NCI-H2171 treated with DMSO at 0.1 percent for 48 hours (cell line): Measurements from ENCODE around the gene MSS51.

Experiments used
- DNase-seq: peaks from one replicate; lab custom pipeline; 2025; lab: John Stamatoyannopoulos, UW

Gene MSS51

GRCh38 chr10:73433538-73433867, at the start of gene MSS51:
TSS of gene MSS51 (minus strand) at chr10:73433561. CDS start at chr10:73428284, 5,277 bp downstream.
- DNase-seq, result no peak

DNA sequence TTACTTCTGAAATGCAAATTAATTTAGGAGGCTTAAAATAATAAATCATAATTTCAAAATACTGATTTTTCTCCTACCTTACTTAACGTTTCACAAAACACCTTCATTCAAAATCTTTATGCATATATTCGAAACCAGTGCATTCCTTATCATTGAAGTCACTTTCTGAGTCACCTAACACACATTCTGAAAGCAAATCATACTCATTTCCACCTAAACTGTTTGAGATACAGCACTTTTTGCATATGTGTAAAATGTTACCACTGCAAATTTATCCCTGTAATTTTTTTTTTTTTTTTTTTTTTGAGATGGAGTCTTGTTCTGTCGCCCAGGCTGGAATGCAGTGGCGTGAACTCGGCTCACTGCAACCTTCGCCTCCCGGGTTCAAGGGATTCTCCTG, 46.8 kb upstream of the MSS51 start:
- no peak for DNase-seq

GRCh38 chr10:73478636-73479035, 45.3 kb upstream of the MSS51 start:
- no peak for DNase-seq

DNA sequence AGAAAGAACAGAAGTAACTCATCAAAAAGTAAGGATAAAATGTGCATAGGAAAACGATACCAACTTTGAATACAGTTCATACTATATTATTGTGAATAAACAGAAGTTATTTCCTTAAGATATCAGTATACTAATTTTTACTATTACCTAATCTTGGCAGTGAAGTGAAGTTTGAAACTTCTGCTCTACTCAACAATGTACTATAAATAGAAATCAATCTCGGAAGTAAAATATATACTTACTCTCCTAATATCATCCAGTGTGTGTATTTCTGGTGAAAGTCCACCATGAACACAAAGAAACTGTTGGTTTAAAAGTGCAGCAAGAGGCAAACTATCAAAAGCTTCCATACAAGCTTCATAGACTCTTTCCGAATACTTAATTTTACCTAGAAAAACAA, 37.9 kb upstream of the MSS51 start:
- no peak for DNase-seq

GRCh38 chr10:73469579-73469978, 36.2 kb upstream of the MSS51 start:
- DNase-seq, result no peak

DNA sequence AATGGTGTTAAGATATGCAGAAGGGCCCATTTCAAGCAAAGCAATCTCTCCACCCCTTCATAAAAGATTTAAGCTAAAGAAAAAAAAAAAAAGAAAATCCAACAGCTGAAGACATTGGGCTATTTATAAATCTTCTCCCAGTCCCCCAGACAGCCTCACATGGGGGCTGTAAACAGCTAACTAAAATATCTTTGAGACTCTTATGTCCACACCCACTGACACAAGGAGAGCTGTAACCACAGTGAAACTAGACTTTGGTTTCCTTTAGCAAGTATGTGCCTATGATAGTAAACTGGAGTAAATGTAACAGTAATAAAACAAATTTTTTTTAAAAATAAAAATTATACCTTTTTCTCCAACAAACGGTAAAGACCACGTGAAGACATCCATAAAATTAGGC, 33.8 kb upstream of the MSS51 start:
- DNase-seq, result no peak

GRCh38 chr10:73465978-73466726, 32.8 kb upstream of the MSS51 start:
- DNase-seq, result no peak

- DNase-seq, result no peak
Observed at GRCh38 chr10:73460897-73461296, 27.5 kb upstream of the MSS51 start.

DNA sequence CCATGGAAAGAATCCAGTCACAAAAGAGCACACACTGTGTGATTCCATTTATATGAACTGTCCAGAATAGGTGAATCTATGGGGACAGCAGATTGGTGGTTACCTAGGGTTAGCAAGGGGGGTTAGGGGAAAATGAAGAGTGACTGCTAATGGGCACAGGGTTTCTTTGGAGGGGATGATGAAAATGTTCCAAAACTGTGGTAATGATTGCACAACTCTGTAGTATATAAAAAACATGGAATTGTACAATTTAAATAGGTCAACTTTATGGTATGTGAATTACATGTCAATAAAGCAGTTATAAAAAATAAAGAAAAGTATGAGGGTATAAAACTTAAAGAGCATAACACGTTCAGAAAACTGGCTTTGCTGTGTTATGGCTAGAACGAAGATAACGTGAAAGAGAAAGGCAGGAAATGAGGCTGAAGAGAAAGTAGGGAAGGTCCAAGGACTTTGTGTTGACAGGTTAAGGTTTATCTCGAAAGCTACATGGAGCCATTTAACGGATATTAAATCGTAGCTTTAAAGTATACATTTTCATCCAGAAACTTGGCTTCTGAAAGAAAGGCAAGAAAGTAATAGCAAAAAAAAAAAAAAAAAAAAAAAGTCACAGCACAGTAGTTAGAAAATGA, 26.4 kb upstream of the MSS51 start:
- DNase-seq, result no peak

DNA sequence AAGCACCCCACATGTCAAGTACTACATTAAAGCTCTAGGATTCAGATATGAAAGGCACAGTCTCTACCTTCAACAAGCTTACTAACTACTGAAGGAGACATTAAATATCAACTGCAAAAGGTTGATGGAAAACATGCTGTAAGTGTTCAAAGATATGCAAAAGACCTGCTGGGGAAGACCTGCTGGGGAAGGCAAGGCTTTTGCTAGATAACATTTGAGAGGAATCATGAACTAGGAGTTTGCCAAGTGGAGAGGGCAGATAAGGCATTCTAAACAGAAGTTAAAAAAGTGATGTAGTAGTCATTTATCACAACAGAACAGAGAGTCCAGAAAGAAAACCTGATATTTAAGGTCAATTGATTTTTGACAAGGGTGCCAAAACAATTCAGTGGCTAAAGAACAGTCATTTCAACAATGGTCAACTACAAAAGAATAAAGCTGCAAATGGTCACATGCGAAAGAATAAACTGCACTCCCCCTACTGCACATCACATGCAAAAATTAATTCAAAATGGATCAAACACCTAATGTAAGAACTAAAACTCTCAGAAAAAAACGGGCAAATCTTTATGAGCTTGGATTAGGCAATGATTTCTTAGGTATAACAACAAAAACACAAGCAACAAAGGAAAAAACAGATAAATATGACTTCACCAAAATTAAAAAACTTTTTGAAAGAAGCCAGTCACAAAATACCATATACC, 23.0 kb upstream of the MSS51 start:
- DNase-seq, result no peak

- no peak for DNase-seq
Observed at GRCh38 chr10:73449113-73449512, 15.8 kb upstream of the MSS51 start.

- no peak for DNase-seq
Observed at GRCh38 chr10:73448384-73448783, 15.0 kb upstream of the MSS51 start.

DNA sequence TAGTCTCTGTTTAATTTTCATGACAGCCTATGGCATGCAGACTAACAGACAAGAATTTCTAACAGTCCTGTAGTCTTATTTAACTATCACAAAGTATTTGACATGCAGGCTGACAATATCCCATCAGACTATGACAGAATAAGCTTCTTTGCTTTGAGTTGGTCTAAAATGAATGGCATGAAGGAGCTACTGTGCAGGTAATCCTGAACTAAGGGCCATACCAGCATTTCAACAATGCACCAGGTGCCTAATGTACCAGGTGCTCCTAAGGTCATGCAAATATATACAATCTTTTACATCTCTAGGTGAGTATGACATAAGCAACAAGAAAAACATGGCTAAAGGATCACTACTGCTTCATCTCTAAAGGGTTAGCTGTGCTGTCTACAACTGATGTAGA, 13.6 kb upstream of the MSS51 start:
- no peak for DNase-seq

GRCh38 chr10:73444457-73444856, 11.1 kb upstream of the MSS51 start:
- no peak for DNase-seq

GRCh38 chr10:73439605-73440312, 6.4 kb upstream of the MSS51 start:
- no peak for DNase-seq

GRCh38 chr10:73439055-73439454, 5.7 kb upstream of the MSS51 start:
- DNase-seq, result no peak

DNA sequence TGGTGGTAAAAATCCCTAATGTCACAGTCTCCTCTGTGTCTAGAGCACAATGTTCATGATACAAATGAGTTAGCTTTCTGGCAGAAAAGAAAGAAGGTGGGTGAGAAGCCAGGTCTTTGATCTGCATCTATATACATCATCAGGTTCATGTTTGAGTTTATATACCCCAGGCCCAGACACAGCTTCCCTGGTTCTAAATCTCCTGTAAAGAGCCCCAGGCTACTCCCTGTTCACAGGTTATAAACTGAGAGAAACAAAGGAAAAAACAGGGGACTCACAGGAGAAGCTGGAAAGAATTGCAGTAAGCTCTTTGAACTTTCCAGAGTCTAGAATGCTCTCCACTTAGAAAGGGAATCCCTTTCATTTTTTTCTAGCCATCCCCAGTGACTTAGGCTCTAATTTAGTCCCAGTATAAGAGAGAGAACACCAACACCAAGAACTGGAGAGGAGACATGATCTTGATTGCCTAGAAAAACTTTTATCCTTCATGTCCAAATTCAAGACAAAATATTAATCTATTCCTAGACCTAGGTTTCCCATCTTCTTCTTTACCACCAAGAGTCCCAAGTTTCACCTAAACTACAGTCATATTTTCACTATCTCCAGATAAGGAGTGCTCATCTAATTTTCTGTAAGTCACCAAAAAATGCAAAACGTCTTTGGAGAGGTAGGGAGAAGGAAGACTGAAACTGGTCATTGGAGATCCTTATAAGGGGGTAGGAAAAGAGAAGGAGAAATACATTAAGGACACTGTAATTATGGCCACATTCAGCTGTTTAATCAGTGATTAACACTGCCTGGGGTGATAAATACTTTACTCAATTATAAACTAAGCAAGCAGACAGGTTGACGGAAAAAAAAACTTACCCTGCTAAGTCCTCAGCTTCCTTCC, 469 bp downstream of the MSS51 start:
- no peak for DNase-seq

DNA sequence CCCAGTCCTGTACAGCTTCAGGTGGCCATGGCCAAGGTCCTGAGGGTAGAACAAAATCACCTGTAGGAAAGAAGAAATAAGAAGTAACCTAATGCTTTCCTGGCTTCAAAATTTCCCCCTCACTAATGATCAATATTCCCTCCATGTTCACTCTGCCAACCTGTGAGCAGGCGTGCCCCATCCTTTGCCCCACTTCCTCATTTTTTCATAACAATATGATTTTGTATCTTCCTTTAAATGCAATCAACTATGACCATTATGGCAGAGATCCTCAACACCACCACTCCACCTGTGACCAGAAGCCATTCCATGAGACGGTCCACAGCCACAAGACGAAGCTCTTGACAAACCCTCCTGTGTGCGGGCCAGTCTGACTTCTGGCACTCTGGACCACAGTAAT, 7.0 kb downstream of the MSS51 start:
- no peak for DNase-seq

DNA sequence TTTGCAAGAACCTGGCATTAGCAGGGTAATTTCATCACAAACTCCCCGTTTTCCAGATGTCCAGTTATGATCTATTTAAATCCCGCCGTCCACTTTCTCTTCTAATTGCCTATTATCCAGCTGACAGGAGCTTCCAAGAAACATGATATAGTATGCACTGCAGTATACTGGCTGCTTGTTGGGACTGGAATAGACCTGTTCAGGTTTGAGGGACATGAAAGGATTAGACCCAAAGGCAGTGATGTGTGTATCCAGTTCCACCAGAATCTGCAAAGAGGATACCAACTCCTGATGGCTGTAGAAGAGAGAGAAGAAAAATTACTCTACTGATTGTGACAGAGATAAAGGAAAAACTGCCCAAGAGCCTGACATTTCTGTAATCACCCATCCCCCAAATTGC, 8.9 kb downstream of the MSS51 start:
- no peak for DNase-seq

DNA sequence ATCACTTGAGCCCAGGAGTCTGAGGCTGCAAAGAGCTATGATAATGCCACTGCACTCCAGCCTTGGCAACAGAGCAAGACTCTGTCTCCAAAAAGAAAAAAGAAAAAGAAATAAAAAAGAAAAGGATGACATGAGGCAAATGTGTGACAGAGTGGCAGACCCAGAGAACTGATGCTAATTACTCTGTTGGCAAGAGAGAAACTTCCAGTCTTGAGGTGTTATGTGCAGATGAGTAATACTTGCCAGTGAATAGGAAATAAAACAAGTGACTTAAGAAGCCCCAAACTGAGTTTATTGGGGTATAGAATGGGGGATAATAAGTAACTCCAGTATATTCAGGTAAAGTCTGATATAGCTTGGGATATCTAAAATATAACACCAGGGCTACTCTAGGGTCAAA, 10.1 kb downstream of the MSS51 start:
- no peak for DNase-seq

- DNase-seq, result no peak
Observed at GRCh38 chr10:73416571-73416970, 16.8 kb downstream of the MSS51 start.
